Left ventricle myocardium superior (tissue), 1 donor: Measurements from ENCODE around the gene AFAP1. TPM values are rescaled to one million over a fixed set of nuclear protein-coding genes. Genes with fewer than 3 reads are reported as not detected.
A peak's percentile ranks its signal among the peaks of the same experiment; 100 is the strongest.

Experiments used
- ATAC-seq: fragments of 200-7000 bp; cut with Tn5 transposase; one replicate; pipeline ENCODE4 v1.9.1; 2020; ENCODE audit warnings: mild to moderate bottlenecking, moderate library complexity
- DNase-seq: peaks from one replicate; pipeline ENCODE4 v3.0.0-alpha.2; 2020
- intact Hi-C: fragments of 100-400 bp; cut with micrococcal nuclease; formaldehyde crosslinking; loops from one replicate; pipeline ENCODE4 v1.11.0; 2022
- total RNA-seq: library from RNA; stranded (reverse); fragmentation: NEBNext Ultra II Directional; extraction: Animal tissue kit (Norgen Biotek cat#: 25700); gene quantifications from one replicate; pipeline ENCODE4 v1.2.1, GENCODE V29; 2021
- donor health status: DM: no; HTN: yes; CAD: no; lungs with severe emphysema.

AFAP1 gene
- total RNA-seq, 1 donor from 2014 or later = 7.7 TPM

GRCh38 chr4:7709431-7709830 lies 230.2 kb downstream of the AFAP1 start:
- DNase-seq (peak; percentile 7), ATAC-seq (no peak)
- intact Hi-C loops = no loop called here

GRCh38 chr4:7708981-7709380 lies 230.7 kb downstream of the AFAP1 start:
- DNase-seq (peak; percentile 17), ATAC-seq (no peak)
- intact Hi-C loops = no loop called here

Other genes starting within 250 kb of the AFAP1 start
- 28.3 TPM for gene ABLIM2, start 219.0 kb upstream of the AFAP1 start, total RNA-seq